H1 (cell line): ENCODE data around the gene DUSP11. TPM values are rescaled to one million over a fixed set of nuclear protein-coding genes. Genes with fewer than 3 reads are reported as not detected.
A peak's percentile ranks its signal among the peaks of the same experiment; 100 is the strongest.

Experiments used
- ATF3 ChIP-seq: IDR thresholded peaks from 2 replicates; pipeline ENCODE4 v1.6.1; 2011; ENCODE audit warnings: low read depth, mild to moderate bottlenecking, low read length; ENCODE audit not compliant: insufficient read depth
- BRCA1 ChIP-seq: IDR thresholded peaks from 2 replicates; pipeline ENCODE4 v1.6.1; 2012; ENCODE audit warnings: low read depth, low read length, improper control_type of control experiment
- CTCF ChIP-seq, 3 experiments: IDR thresholded peaks; 1 replicate in 2 of 3; 2 replicates in 1 of 3; pipeline versions ENCODE4 v1.5.1 to v1.6.1; 2011; ENCODE audit warnings: low read length in 3 of 3, mild to moderate bottlenecking in 3 of 3, inconsistent platforms in 2 of 3, low read depth in 1 of 3, moderate library complexity in 1 of 3; ENCODE audit not compliant: insufficient read depth in 1 of 3; ENCODE audit errors: control extremely low read depth in 1 of 3
- E2F6 ChIP-seq: IDR thresholded peaks from 2 replicates; pipeline ENCODE4 v1.6.1; 2012; ENCODE audit warnings: inconsistent platforms
- EGR1 ChIP-seq: IDR thresholded peaks from 2 replicates; pipeline ENCODE4 v1.6.1; 2011; ENCODE audit warnings: low read depth, low read length, borderline replicate concordance
- EZH2 ChIP-seq: fragments of 200-600 bp; sonication (generic); IDR thresholded peaks from 2 replicates; pipeline ENCODE4 v1.7.1; 2012; ENCODE audit warnings: low read depth, mild to moderate bottlenecking, moderate library complexity, low read length, inconsistent platforms; ENCODE audit not compliant: severe bottlenecking
- GTF2F1 ChIP-seq: IDR thresholded peaks from 2 replicates; pipeline ENCODE4 v1.6.1; 2012; ENCODE audit warnings: low read depth, low read length, improper control_type of control experiment, borderline replicate concordance
- JUN ChIP-seq: IDR thresholded peaks from 2 replicates; pipeline ENCODE4 v1.6.1; 2011; ENCODE audit warnings: low read depth, mild to moderate bottlenecking, improper control_type of control experiment, low read length
- NANOG ChIP-seq: IDR thresholded peaks from 2 replicates; pipeline ENCODE4 v1.6.1; 2011; ENCODE audit warnings: low read length, low read depth, mild to moderate bottlenecking, inconsistent platforms; ENCODE audit not compliant: insufficient read depth, poor library complexity, severe bottlenecking
- NRF1 ChIP-seq: IDR thresholded peaks from 2 replicates; pipeline ENCODE4 v1.6.1; 2011; ENCODE audit warnings: mild to moderate bottlenecking, low read depth, low read length, improper control_type of control experiment
- PHF8 ChIP-seq: fragments of 200-600 bp; sonication (generic); conservative IDR thresholded peaks from 2 replicates; pipeline ENCODE4 v1.7.1; 2012; ENCODE audit warnings: low read depth, mild to moderate bottlenecking, inconsistent platforms, low read length, moderate library complexity
- POLR2AphosphoS5 ChIP-seq: IDR thresholded peaks from 2 replicates; pipeline ENCODE4 v1.6.1; 2011; ENCODE audit warnings: low read depth, low read length
- POU5F1 ChIP-seq: IDR thresholded peaks from 2 replicates; pipeline ENCODE4 v1.6.1; 2011; ENCODE audit warnings: low read depth, mild to moderate bottlenecking, low read length, moderate library complexity
- RXRA ChIP-seq: IDR thresholded peaks from 2 replicates; pipeline ENCODE4 v1.6.1; 2011; ENCODE audit warnings: low read depth, mild to moderate bottlenecking, low read length, moderate library complexity; ENCODE audit not compliant: insufficient read depth
- SIN3A ChIP-seq, 2 experiments: IDR thresholded peaks in 1 of 2; conservative IDR thresholded peaks in 1 of 2; 2 replicates each; pipeline ENCODE4 v1.6.1; 2011 to 2012; ENCODE audit warnings: low read length in 2 of 2, improper control_type of control experiment in 1 of 2, low read depth in 1 of 2, mild to moderate bottlenecking in 1 of 2
- TAF7 ChIP-seq: optimal IDR thresholded peaks from 2 replicates; pipeline ENCODE3; 2011; ENCODE audit warnings: low read depth, mild to moderate bottlenecking, inconsistent platforms, low read length, moderate library complexity, borderline replicate concordance
- TBP ChIP-seq: IDR thresholded peaks from 2 replicates; pipeline ENCODE4 v1.6.1; 2011; ENCODE audit warnings: low read depth, low read length, improper control_type of control experiment
- YY1 ChIP-seq: IDR thresholded peaks from 2 replicates; pipeline ENCODE4 v1.6.1; 2011; ENCODE audit warnings: low read depth, mild to moderate bottlenecking, low read length
- polyA plus RNA-seq, 7 experiments: library from polyadenylated mRNA; depleted of rRNA in 3 of 7; stranded (reverse) in 5 of 7; unstranded in 2 of 7; fragments of >200 nt in 5 of 7; fragments of 200-250 nt in 2 of 7; gene quantifications; 1 replicate in 5 of 7; 2 replicates in 1 of 7; 4 replicates in 1 of 7; pipeline versions ENCODE4 v1.2.1 to v1.2.3, GENCODE V29; 2011 to 2013; ENCODE audit warnings: missing spikeins in 2 of 7, mixed read lengths in 2 of 7
- total RNA-seq: library from RNA; stranded (reverse); fragmentation: NEBNext Ultra II Directional; extraction: Animal tissue kit (Norgen Biotek cat#: 25700); gene quantifications from 2 replicates; pipeline ENCODE4 v1.2.1, GENCODE V29; 2021

DUSP11 gene
- total and polyA plus RNA-seq, 2 of the 8 experiments (the other 6 are each of a cell fraction or from before 2014, with no cell fraction given), result 12.2 to 19.1 TPM

- peak; percentile 91; the same call in 1 of the 2 replicates for TF ChIP-seq GTF2F1
- TF ChIP-seq SIN3A (conservative IDR thresholded peaks at IDR 0.05 in 1 of 2, IDR thresholded peaks at IDR 0.05 in 1 of 2; ENCODE audit: low read depth in 1 of 2, low read length in 2 of 2), result peak; percentile 69 to 81; a peak in 1 of 4 replicates
- peak; percentile 83 for TF ChIP-seq PHF8
- TF ChIP-seq BRCA1, result no peak
- TF ChIP-seq POLR2AphosphoS5, result 0 out of 2 replicates have a peak, but pooled peaks have one; percentile 13
- TF ChIP-seq JUN, result no peak
- TF ChIP-seq POU5F1, result no peak
- no peak for TF ChIP-seq RXRA
- TF ChIP-seq NRF1, result no peak
- no peak for TF ChIP-seq CTCF (IDR thresholded peaks at IDR 0.05; ENCODE audit: control extremely low read depth in 1 of 3, insufficient read depth in 1 of 3, low read depth in 1 of 3, low read length in 3 of 3)
- peak; percentile 74 for TF ChIP-seq TAF7
- TF ChIP-seq E2F6, result no peak
- no peak for TF ChIP-seq NANOG
- TF ChIP-seq EZH2, result no peak
- TF ChIP-seq EGR1, result peak; percentile 96
- TF ChIP-seq ATF3, result no peak
- peak; percentile 72; the same call in 1 of the 2 replicates for TF ChIP-seq YY1
- TF ChIP-seq TBP, result peak; percentile 65
Measured at GRCh38 chr2:73736855-73737779, 42.8 kb downstream of the DUSP11 start, which contains the start of gene TPRKB (continued).
